22Rv1 (cell line): ENCODE measurements around the gene GCNT2.

Source experiments
- ZFX ChIP-seq: fragments of 450-650 bp; IDR thresholded peaks from 2 replicates; pipeline ENCODE4 v1.6.1; 2017; ENCODE audit warnings: antibody characterized with exemption, borderline replicate concordance
- TF ChIP-seq, protein P1 (sequence below): fragments of 450-650 bp; IDR thresholded peaks from 2 replicates; pipeline ENCODE4 v1.5.1; 2017; ENCODE audit warnings: mild to moderate bottlenecking

DNA sequence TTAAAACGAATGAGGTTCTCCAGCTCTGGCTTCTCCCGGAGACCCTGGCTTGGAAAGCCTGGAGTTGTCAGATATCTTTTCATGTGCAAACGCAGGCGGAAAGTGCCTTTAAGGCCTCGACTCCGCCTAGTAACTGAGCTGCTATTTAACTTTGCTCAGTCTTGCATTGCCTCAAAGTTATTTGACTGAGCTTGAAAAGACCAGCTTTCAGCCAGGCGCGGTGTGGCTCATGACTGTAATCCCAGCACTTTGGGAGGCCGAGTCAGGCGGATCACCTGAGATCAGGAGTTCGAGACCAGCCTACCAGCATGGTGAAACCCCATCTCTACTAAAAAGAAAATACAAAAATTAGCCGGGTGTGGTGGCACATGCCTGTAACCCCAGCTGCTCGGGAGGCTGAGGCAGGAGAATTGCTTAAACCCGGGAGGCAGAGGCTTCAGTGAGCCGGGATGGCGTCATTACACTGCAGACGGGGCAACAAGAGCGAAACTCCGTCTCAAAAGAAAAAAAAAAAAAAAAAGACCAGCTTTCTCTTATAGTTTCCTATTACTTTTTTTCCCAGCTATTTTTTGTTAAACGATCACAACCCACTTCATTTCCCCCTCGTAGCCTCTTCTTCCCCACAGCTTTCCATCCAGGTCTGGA lies 1.9 kb downstream of the GCNT2 start:
- TF ChIP-seq, protein P1, sequence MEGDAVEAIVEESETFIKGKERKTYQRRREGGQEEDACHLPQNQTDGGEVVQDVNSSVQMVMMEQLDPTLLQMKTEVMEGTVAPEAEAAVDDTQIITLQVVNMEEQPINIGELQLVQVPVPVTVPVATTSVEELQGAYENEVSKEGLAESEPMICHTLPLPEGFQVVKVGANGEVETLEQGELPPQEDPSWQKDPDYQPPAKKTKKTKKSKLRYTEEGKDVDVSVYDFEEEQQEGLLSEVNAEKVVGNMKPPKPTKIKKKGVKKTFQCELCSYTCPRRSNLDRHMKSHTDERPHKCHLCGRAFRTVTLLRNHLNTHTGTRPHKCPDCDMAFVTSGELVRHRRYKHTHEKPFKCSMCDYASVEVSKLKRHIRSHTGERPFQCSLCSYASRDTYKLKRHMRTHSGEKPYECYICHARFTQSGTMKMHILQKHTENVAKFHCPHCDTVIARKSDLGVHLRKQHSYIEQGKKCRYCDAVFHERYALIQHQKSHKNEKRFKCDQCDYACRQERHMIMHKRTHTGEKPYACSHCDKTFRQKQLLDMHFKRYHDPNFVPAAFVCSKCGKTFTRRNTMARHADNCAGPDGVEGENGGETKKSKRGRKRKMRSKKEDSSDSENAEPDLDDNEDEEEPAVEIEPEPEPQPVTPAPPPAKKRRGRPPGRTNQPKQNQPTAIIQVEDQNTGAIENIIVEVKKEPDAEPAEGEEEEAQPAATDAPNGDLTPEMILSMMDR, result no peak
- TF ChIP-seq ZFX, result no peak
